OCI-LY7 (cell line): ENCODE measurements around the gene HSDL2. TPM values are rescaled to one million over a fixed set of nuclear protein-coding genes. Genes with fewer than 3 reads are reported as not detected.

Source experiments
- BruUV-seq: library from RNA; stranded (reverse); fragments of 400-500 nt; replicated peaks from 2 replicates; lab custom pipeline; 2021; lab: Mats Ljungman, UMichigan
- CTCF ChIA-PET: fragments of 300-600 bp; sonication (Branson Sonifier 250); formaldehyde crosslinking; loops from one replicate; lab custom pipeline; 2022; ENCODE audit warnings: antibody characterized with exemption; ENCODE audit not compliant: unreplicated experiment; lab: Charles Lee
- POLR2A ChIA-PET: fragments of 300-600 bp; sonication (Branson Sonifier 250); formaldehyde crosslinking; loops from one replicate; lab custom pipeline; 2022; ENCODE audit warnings: antibody characterized with exemption; lab: Charles Lee
- DNase-seq: peaks from one replicate; pipeline ENCODE4 v3.0.0-alpha.2; 2015; ENCODE audit warnings: low spot score
- H2AFZ ChIP-seq: fragments of 200-600 bp; sonication (generic), shearing (Covaris generic); 2 replicates; pipeline ENCODE4 v1.6.1; 2014; ENCODE audit warnings: mild to moderate bottlenecking, antibody characterized with exemption, low read length, moderate library complexity
- H3K27ac ChIP-seq: fragments of 200-600 bp; sonication (generic); 2 replicates; pipeline ENCODE4 v1.5.1; 2014; ENCODE audit warnings: mixed run types, low read depth, mild to moderate bottlenecking, moderate library complexity, low read length, inconsistent platforms; ENCODE audit not compliant: poor library complexity, severe bottlenecking
- H3K36me3 ChIP-seq: fragments of 200-600 bp; sonication (generic); 2 replicates; pipeline ENCODE4 v1.6.1; 2014; ENCODE audit warnings: mild to moderate bottlenecking, antibody characterized with exemption, low read length, moderate library complexity, mixed read lengths; ENCODE audit not compliant: insufficient read depth
- H3K4me1 ChIP-seq: fragments of 200-600 bp; sonication (generic); 2 replicates; pipeline ENCODE4 v1.5.1; 2014; ENCODE audit warnings: mild to moderate bottlenecking, low read length; ENCODE audit not compliant: insufficient read depth, poor library complexity, severe bottlenecking
- H3K4me2 ChIP-seq: fragments of 200-600 bp; sonication (generic); 2 replicates; pipeline ENCODE4 v1.6.1; 2014; ENCODE audit warnings: mild to moderate bottlenecking, low read length
- H3K4me3 ChIP-seq: fragments of 200-600 bp; sonication (generic); 2 replicates; pipeline ENCODE4 v1.5.1; 2014; ENCODE audit warnings: mild to moderate bottlenecking, low read depth, low read length; ENCODE audit not compliant: poor library complexity, severe bottlenecking
- H3K79me2 ChIP-seq: fragments of 200-600 bp; sonication (generic); 2 replicates; pipeline ENCODE4 v1.6.1; 2016; ENCODE audit warnings: low read depth, mild to moderate bottlenecking, low read length, moderate library complexity, mixed read lengths; ENCODE audit not compliant: insufficient read depth
- H3K9me2 ChIP-seq: fragments of 200-600 bp; sonication (generic); 2 replicates; pipeline ENCODE4 v1.6.1; 2016; ENCODE audit warnings: mild to moderate bottlenecking, low read length, mixed read lengths; ENCODE audit not compliant: insufficient read depth
- H3K9me3 ChIP-seq: fragments of 200-600 bp; sonication (generic); 2 replicates; pipeline ENCODE4 v1.6.1; 2014; ENCODE audit warnings: mild to moderate bottlenecking, mixed run types, low read length, mixed read lengths
- H4K20me1 ChIP-seq: fragments of 200-600 bp; sonication (generic); 2 replicates; pipeline ENCODE4 v1.6.1; 2014; ENCODE audit warnings: mild to moderate bottlenecking, antibody characterized with exemption, low read length, moderate library complexity, mixed read lengths; ENCODE audit not compliant: insufficient read depth
- CTCF ChIP-seq: fragments of 200-600 bp; sonication (generic); conservative IDR thresholded peaks from 2 replicates; pipeline ENCODE4 v1.5.1; 2014; ENCODE audit warnings: mild to moderate bottlenecking, antibody characterized with exemption, low read length, moderate library complexity, mixed read lengths
- EZH2phosphoT487 ChIP-seq: fragments of 200-600 bp; sonication (generic); IDR thresholded peaks from 2 replicates; pipeline ENCODE4 v1.6.1; 2018; ENCODE audit warnings: low read depth, borderline replicate concordance, mild to moderate bottlenecking, mixed run types, antibody characterized with exemption, low read length, moderate library complexity, mixed read lengths
- intact Hi-C: fragments of 100-400 bp; cut with micrococcal nuclease; formaldehyde crosslinking; loops from one replicate; pipeline ENCODE4 v1.10.0; 2022; ENCODE audit not compliant: unreplicated experiment
- total RNA-seq, 2 experiments: library from RNA; depleted of rRNA in 1 of 2; stranded (reverse); fragments of >200 nt in 1 of 2; shearing (Covaris generic) in 1 of 2; gene quantifications; 2 replicates each; pipeline ENCODE4 v1.2.3, GENCODE V29; 2014 to 2022

HSDL2 gene
- total RNA-seq, 2 experiments from 2014 or later = 12.7 to 16.6 TPM

GRCh38 chr9:112349008-112349333 is 30.9 kb upstream of the HSDL2 start:
- no peak overlapping the region for H3K4me3 ChIP-seq
- ChIA-PET POLR2A (interaction anchor here (0.7 kb wide), 2 partner anchors 14 to 254 kb away, joined by 3 to 4 read pairs; no protein-coding TSS in a partner anchor), CTCF (no interaction called here)
- no peaks in the 10 kb centered on the region for H3K9me2 ChIP-seq
- peak overlapping the region; percentile 43 for H3K4me2 ChIP-seq
- intact Hi-C loops = no loop called here
- peaks cover 8% of the 10 kb centered on the region for H3K4me1 ChIP-seq
- no peak for TF ChIP-seq EZH2phosphoT487
- no peak for TF ChIP-seq CTCF
- DNase-seq = no peak
- H4K20me1 ChIP-seq = no peaks in the 10 kb centered on the region
- H3K79me2 ChIP-seq = no peaks in the 10 kb centered on the region
- H3K36me3 ChIP-seq = no peaks in the 10 kb centered on the region
- no TSS peak for BruUV-seq
- H2AFZ ChIP-seq = peak overlapping the region; percentile 90; the same call in 1 of the 2 replicates
- no peaks in the 10 kb centered on the region for H3K9me3 ChIP-seq
- H3K27ac ChIP-seq = no peak overlapping the region

GRCh38 chr9:112351184-112351583 is 28.7 kb upstream of the HSDL2 start:
- DNase-seq = no peak
- no peak overlapping the region for H3K4me2 ChIP-seq
- intact Hi-C loops = no loop called here
- H3K4me1 ChIP-seq = peaks cover 8% of the 10 kb centered on the region
- H3K9me3 ChIP-seq = no peaks in the 10 kb centered on the region
- H3K79me2 ChIP-seq = no peaks in the 10 kb centered on the region
- ChIA-PET CTCF (no interaction called here), POLR2A (interaction anchor here (0.6 kb wide), 1 partner anchor 154 kb away, joined by 4 read pairs; no protein-coding TSS in a partner anchor)
- no peak overlapping the region for H2AFZ ChIP-seq
- H3K27ac ChIP-seq = no peak overlapping the region
- no TSS peak for BruUV-seq
- H4K20me1 ChIP-seq = no peaks in the 10 kb centered on the region
- no peaks in the 10 kb centered on the region for H3K9me2 ChIP-seq
- no peak for TF ChIP-seq CTCF
- no peak for TF ChIP-seq EZH2phosphoT487
- no peak overlapping the region for H3K4me3 ChIP-seq
- no peaks in the 10 kb centered on the region for H3K36me3 ChIP-seq

GRCh38 chr9:112352209-112352608 is 27.7 kb upstream of the HSDL2 start:
- no peak overlapping the region for H3K27ac ChIP-seq
- H3K79me2 ChIP-seq = no peaks in the 10 kb centered on the region
- H4K20me1 ChIP-seq = no peaks in the 10 kb centered on the region
- no TSS peak for BruUV-seq
- H2AFZ ChIP-seq = no peak overlapping the region
- no peaks in the 10 kb centered on the region for H3K9me3 ChIP-seq
- H3K4me1 ChIP-seq = peaks cover 8% of the 10 kb centered on the region
- ChIA-PET POLR2A (interaction anchor here (0.6 kb wide), 2 partner anchors 49 to 212 kb away, joined by 3 to 5 read pairs; no protein-coding TSS in a partner anchor), CTCF (no interaction called here)
- TF ChIP-seq EZH2phosphoT487 = no peak
- TF ChIP-seq CTCF = no peak
- no peak for DNase-seq
- H3K9me2 ChIP-seq = no peaks in the 10 kb centered on the region
- H3K4me2 ChIP-seq = no peak overlapping the region
- intact Hi-C loops = no loop called here
- H3K4me3 ChIP-seq = no peak overlapping the region
- no peaks in the 10 kb centered on the region for H3K36me3 ChIP-seq
